Measurements from ENCODE around the gene REX1BD. TPM values are rescaled to one million over a fixed set of nuclear protein-coding genes. Genes with fewer than 3 reads are reported as not detected.
A peak's percentile ranks its signal among the peaks of the same experiment; 100 is the strongest.
"Not testable (repeated sequence)": the region's sequence is repeated elsewhere in the genome, so short reads cannot be mapped to it uniquely, and the experiment has no call there.

REX1BD gene
- total and polyA plus RNA-seq, 8 donors = 30.0 to 158 (median 42.2) TPM

GRCh38 chr19:18599485-18599884 is 10.9 kb downstream of the REX1BD start:
- ATAC-seq (no peak), FAIRE-seq (no peak), DNase-seq (peak in 1 of 6 donors; percentile 58)
- no peak overlapping the region for H3K4me3 ChIP-seq
- H3K9me3 ChIP-seq = no peaks in the 10 kb centered on the region
- H3K4me1 ChIP-seq = peaks cover 0 to 9% (median 6%) of the 10 kb centered on the region in 3 donors
- no peak for TF ChIP-seq CTCF (IDR thresholded peaks at IDR 0.05)
- peaks cover 0 to 10% (median 0%) of the 10 kb centered on the region in 4 donors for H3K27me3 ChIP-seq
- no peaks in the 10 kb centered on the region for H3K36me3 ChIP-seq
- 62 to 73% methylated on average over 20 of the region's 20 CpGs for WGBS, 2 donors
- intact Hi-C loops (cut with DNase I) = loop anchor here in 1 of 3 donors (5.0 kb wide), 1 partner anchor 248 kb away; no protein-coding TSS in a partner anchor
- H3K27ac ChIP-seq = no peak overlapping the region

- ATAC-seq; H3K27me3 ChIP-seq; H3K36me3 ChIP-seq; DNase-seq; H3K9me3 ChIP-seq; FAIRE-seq; H3K4me3 ChIP-seq; intact Hi-C loops (cut with DNase I); H3K27ac ChIP-seq; H3K4me1 ChIP-seq: not testable (repeated sequence)
- 87 to 88% methylated on average over 15 of the region's 15 CpGs for WGBS, 2 donors
These were observed 12.2 kb downstream of the REX1BD start for GRCh38 chr19:18600692-18601397.

GRCh38 chr19:18601875-18602274 is 13.3 kb downstream of the REX1BD start:
- no peak for DNase-seq
- no peak for TF ChIP-seq CTCF (IDR thresholded peaks at IDR 0.05)
- Histone ChIP-seq H3K36me3 (no peaks in the 10 kb centered on the region), H3K4me3 (no peak overlapping the region), H3K27ac (no peak overlapping the region), H3K27me3 (peaks cover 0 to 10% (median 3%) of the 10 kb centered on the region in 4 donors), H3K9me3 (no peaks in the 10 kb centered on the region), H3K4me1 (no peaks in the 10 kb centered on the region)
- no peak for ATAC-seq
- WGBS, 2 donors = 79 to 90% methylated on average over 4 of the region's 4 CpGs
- intact Hi-C loops (cut with DNase I) = no loop called here
- no peak for FAIRE-seq

GRCh38 chr19:18603255-18603957 is 14.8 kb downstream of the REX1BD start:
- Histone ChIP-seq H3K9me3 (no peaks in the 10 kb centered on the region), H3K4me3 (no peak overlapping the region), H3K36me3 (no peaks in the 10 kb centered on the region), H3K27me3 (peaks cover 0 to 17% (median 5%) of the 10 kb centered on the region in 4 donors), H3K27ac (no peak overlapping the region), H3K4me1 (peaks cover 0 to 5% (median 0%) of the 10 kb centered on the region in 3 donors)
- FAIRE-seq (no peak), DNase-seq (no peak), ATAC-seq (no peak)
- intact Hi-C loops (cut with DNase I) = no loop called here
- WGBS, 2 donors = 12 to 21% methylated on average over 14 to 32 of the region's 32 CpGs
- TF ChIP-seq CTCF (IDR thresholded peaks at IDR 0.05) = no peak

- DNase-seq = peak in 1 of 6 donors; percentile 37
- H3K36me3 ChIP-seq = no peaks in the 10 kb centered on the region
These were observed 15.6 kb downstream of the REX1BD start for GRCh38 chr19:18603958-18604819.

More at GRCh38 chr19:18603958-18604819, 15.6 kb downstream of the REX1BD start:
- Histone ChIP-seq H3K27ac (no peak overlapping the region), H3K9me3 (no peaks in the 10 kb centered on the region), H3K27me3 (peaks cover 0 to 18% (median 5%) of the 10 kb centered on the region in 4 donors), H3K4me3 (no peak overlapping the region), H3K4me1 (peaks cover 0 to 5% (median 0%) of the 10 kb centered on the region in 3 donors)
- ATAC-seq (no peak), FAIRE-seq (no peak)
- TF ChIP-seq CTCF (IDR thresholded peaks at IDR 0.05) = no peak
- whole genome bisulfite sequencing, 2 donors = 17 to 19% methylated on average over 22 to 26 of the region's 26 CpGs
- intact Hi-C loops (cut with DNase I) = no loop called here

All from pancreas (tissue), 10 donors.